NOMO-1 treated with dmso at 0.1 percent for 144 hours (cell line): ENCODE results near the gene ITM2B.
"Not testable (repeated sequence)": the region's sequence is repeated elsewhere in the genome, so short reads cannot be mapped to it uniquely, and the experiment has no call there.

Experiments
- DNase-seq: peaks from one replicate; lab custom pipeline; 2025; ENCODE audit not compliant: unreplicated experiment; lab: John Stamatoyannopoulos, UW

ITM2B gene

GRCh38 chr13:48233046-48233888 is at the start of gene ITM2B:
Gene ITM2B, plus strand, starts transcription at chr13:48233206. Its CDS starts 155 bp downstream, at chr13:48233361.
- peak; percentile 61 for DNase-seq

DNA sequence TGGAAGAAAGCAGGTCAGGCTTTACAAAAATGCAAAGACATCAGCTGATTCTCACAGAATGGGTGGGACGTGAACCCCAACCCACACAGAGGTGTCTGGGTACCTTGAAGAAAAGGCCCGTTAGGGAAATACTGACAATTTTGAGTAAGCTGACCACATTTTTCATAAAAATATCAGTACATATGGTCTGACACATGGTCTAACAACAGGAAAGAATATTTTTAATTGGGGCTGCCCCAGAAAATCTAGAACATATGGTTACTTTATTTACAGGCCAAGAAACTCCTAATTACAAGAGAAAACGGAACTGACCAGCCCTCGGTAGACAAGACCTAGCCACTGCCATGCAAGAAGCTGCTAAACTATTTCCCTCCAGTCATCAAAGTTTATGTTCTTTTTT is 48.7 kb upstream of the ITM2B start:
- DNase-seq, result no peak

DNA sequence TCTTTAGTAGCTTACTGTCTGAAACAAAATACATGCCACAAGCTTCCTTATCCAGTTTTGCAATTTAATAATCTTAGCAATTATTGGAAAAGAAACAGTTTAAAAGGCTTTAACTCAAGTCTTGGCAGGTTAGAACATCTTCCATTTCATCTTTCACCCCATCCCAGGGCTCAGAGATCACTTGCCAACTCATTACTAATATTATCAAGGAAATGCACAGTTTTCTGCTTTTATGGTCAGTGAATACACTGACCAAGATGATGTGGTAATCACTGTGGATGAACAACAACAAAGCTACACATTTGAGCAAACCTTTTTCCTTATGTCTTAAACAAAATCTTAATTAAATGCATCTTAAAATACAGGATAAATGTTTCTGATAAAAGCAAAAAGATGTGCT is 48.0 kb upstream of the ITM2B start:
- DNase-seq, result no peak

DNA sequence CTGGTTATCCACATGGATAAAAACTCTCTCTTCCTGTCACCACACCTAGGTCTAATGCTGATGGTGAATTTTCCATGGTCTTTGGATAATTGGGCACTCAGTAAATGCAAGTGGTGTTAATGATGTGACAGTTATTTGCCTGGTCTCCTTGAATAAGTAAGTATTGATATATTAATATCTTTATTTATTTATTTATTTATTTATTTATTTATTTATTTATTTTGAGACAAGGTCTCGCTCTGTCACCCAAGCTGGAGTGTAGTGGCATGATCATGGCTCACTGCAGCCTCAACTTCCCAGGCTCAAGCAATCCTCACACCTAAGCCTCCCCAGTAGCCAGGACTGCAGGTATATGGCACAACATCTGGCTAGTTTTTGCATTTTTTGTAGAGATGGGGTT is 46.3 kb upstream of the ITM2B start:
- DNase-seq, result no peak

- no peak for DNase-seq
Measured at GRCh38 chr13:48188131-48188530, 44.9 kb upstream of the ITM2B start.

DNA sequence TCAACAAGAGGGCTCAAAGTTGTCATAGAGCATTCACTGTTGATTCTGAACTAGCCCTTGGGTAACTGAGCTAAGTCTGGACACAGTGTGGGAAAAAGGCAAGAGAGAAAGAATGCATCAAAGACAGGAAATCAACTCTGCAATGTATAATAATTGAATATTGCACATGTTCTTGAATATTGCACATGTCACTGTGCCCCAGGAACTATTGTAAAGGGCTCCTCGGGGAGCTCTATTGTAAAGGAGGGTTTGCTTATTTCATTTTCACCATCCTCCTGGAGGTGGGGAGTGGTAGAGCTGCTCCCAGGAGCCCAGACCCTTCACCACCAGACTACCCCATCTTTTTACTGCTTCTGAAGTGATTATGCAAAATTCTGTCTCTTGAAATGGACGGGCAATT is 44.4 kb upstream of the ITM2B start:
- DNase-seq, result no peak

- no peak for DNase-seq
Measured at GRCh38 chr13:48189171-48189570, 43.8 kb upstream of the ITM2B start.

- DNase-seq, result no peak
Measured at GRCh38 chr13:48192411-48192935, 40.5 kb upstream of the ITM2B start.

- DNase-seq, result peak; percentile 40
Measured at GRCh38 chr13:48194379-48194754, 38.6 kb upstream of the ITM2B start.

GRCh38 chr13:48199404-48199946 is 33.5 kb upstream of the ITM2B start:
- DNase-seq, result no peak

DNA sequence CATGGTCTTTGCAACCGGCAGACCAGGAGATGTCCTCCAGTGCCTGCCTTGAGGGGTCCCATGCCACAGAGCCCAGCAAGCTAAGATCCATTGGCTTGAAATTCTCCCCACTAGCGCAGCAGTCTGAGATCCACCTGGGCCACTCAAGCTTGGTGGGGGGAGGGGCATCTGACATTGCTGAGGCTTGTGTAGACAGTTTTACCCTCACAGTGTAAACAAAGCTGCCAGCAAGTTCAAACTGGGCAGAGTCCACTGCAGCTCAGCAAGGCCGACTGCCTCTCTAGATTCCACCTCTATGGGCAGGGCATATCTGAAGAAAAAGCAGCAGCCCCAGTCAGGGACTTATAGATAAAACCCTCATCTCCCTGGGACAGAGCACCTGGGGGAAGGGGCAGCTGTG is 32.0 kb upstream of the ITM2B start:
- no peak for DNase-seq

- not testable (repeated sequence) for DNase-seq
Measured at GRCh38 chr13:48207207-48207606, 25.8 kb upstream of the ITM2B start.

DNA sequence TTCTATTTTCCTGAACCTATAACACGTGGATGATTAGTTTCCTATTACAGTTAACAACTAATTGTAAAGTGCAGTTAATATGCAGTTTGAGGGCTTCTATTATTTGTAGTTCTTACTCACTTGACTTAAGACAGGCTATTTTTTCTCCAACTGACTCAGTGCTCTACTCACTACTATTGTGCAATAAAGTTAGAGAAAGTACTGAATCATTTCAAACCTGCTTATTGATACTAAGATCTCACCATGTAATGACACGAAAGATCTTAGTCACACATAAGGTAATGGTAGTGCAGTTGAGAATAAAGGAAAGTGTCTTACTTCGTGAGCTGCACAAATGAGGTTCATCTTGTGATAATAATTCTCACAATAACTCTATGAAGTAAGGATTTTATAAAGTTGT is 22.8 kb upstream of the ITM2B start:
- DNase-seq, result no peak

- no peak for DNase-seq
Measured at GRCh38 chr13:48214519-48215121, 18.4 kb upstream of the ITM2B start.

- not testable (repeated sequence) for DNase-seq
Measured at GRCh38 chr13:48215511-48216203, 17.3 kb upstream of the ITM2B start.

- no peak for DNase-seq
Measured at GRCh38 chr13:48216204-48216711, 16.7 kb upstream of the ITM2B start.

GRCh38 chr13:48220592-48220980 is 12.4 kb upstream of the ITM2B start:
- DNase-seq, result no peak

- DNase-seq, result no peak
Measured at GRCh38 chr13:48220981-48221685, 11.9 kb upstream of the ITM2B start.

- no peak for DNase-seq
Measured at GRCh38 chr13:48221686-48222187, 11.3 kb upstream of the ITM2B start.
